ENCODE measurements around the gene RAB10. TPM values are rescaled to one million over a fixed set of nuclear protein-coding genes. Genes with fewer than 3 reads are reported as not detected.

The RAB10 gene
- total and polyA plus RNA-seq, 4 experiments from 2014 or later, result 67.8 to 108 (median 91.8) TPM

DNA sequence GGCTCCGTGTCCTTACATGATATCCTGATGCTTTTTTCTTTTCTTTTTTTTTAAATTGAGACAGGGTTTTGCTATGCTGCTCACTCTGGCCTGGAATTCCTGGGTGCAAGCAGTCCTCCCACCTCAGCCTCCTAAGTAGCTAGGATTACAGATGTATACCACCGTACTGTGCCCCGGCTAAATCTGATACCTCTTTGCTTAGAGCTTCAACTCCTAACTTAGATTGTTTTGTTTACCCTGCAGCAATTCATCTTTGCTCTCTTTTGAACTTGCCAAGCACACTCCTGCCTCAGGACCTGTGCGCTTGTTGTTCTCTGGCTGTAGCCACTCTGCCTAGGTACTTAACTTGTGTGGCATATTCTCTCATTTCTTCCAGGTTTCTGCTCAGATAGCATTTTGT lies 24.5 kb downstream of the RAB10 start:
- no peak overlapping the region for H3K4me3 ChIP-seq (ENCODE audit: low read length in 2 of 2)
- intact Hi-C loops (cut with micrococcal nuclease), result no loop called here
- peaks cover 38% of the 10 kb centered on the region for H3K4me1 ChIP-seq (ENCODE audit: insufficient read depth, low read length)
- no peaks in the 10 kb centered on the region for H3K36me3 ChIP-seq (ENCODE audit: insufficient read depth, low read length)
- no peaks in the 10 kb centered on the region for H3K27me3 ChIP-seq (ENCODE audit: insufficient read depth, low read length)
- DNase-seq, result no peak
- no peak overlapping the region for H3K27ac ChIP-seq (ENCODE audit: low read depth, low read length)
- H3K9me3 Mint-ChIP-seq, result no peaks in the 10 kb centered on the region
- H3K27ac Mint-ChIP-seq, result peak overlapping the region in 6 of 7 donors; percentile 11 to 91 (median 63)
- no peaks in the 10 kb centered on the region for H3K9me3 ChIP-seq (ENCODE audit: control insufficient read depth in 1 of 2, low read length in 2 of 2)
- ChIA-PET CTCF (ENCODE audit: partially characterized antibody) (no interaction called here), POLR2A (ENCODE audit: partially characterized antibody) (no interaction called here)
- peaks cover 7 to 27% of the 10 kb centered on the region in 2 donors for H3K36me3 Mint-ChIP-seq
- peaks cover 30 to 65% (median 41%) of the 10 kb centered on the region in 4 donors for H3K4me1 Mint-ChIP-seq
- no peak overlapping the region for H3K4me3 Mint-ChIP-seq
- no peaks in the 10 kb centered on the region for H3K27me3 Mint-ChIP-seq

DNA sequence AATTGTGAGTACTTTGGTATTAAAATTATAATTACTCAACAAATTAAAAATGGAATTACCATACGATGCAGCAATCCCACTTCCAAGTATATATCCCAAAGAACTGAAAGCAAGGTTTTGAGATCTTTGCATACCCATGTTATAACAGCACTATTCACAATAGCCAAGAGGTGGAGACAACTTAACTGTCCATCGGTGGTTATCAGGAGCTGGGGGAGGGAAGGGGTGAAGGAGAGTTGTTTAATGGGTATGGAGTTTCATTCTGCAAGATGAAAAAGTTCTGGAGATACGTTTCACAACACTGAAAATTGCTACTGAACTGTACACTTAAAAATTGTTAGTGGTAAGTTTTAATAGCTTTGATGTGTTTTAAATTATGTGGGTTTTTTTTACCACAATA lies 25.7 kb downstream of the RAB10 start:
- no peaks in the 10 kb centered on the region for H3K27me3 ChIP-seq (ENCODE audit: insufficient read depth, low read length)
- H3K4me3 Mint-ChIP-seq, result no peak overlapping the region
- CTCF ChIA-PET (ENCODE audit: partially characterized antibody), result interaction anchor here (1.6 to 2.3 kb wide), 3 partner anchors 11 to 29 kb away, joined by 5 to 6 read pairs (median 6); no protein-coding TSS in a partner anchor
- H3K9me3 Mint-ChIP-seq, result no peaks in the 10 kb centered on the region
- peaks cover 29 to 67% (median 38%) of the 10 kb centered on the region in 4 donors for H3K4me1 Mint-ChIP-seq
- no peaks in the 10 kb centered on the region for H3K27me3 Mint-ChIP-seq
- H3K36me3 ChIP-seq (ENCODE audit: insufficient read depth, low read length), result no peaks in the 10 kb centered on the region
- H3K36me3 Mint-ChIP-seq, result peaks cover 7 to 27% of the 10 kb centered on the region in 2 donors
- no peaks in the 10 kb centered on the region for H3K9me3 ChIP-seq (ENCODE audit: control insufficient read depth in 1 of 2, low read length in 2 of 2)
- H3K27ac ChIP-seq (ENCODE audit: low read depth, low read length), result no peak overlapping the region
- POLR2A ChIA-PET (ENCODE audit: partially characterized antibody), result no interaction called here
- no peak for DNase-seq
- peaks cover 31% of the 10 kb centered on the region for H3K4me1 ChIP-seq (ENCODE audit: insufficient read depth, low read length)
- intact Hi-C loops (cut with micrococcal nuclease), result no loop called here
- peak overlapping the region in 4 of 7 donors; percentile 11 to 47 (median 34) for H3K27ac Mint-ChIP-seq
- H3K4me3 ChIP-seq (ENCODE audit: low read length in 2 of 2), result no peak overlapping the region

DNA sequence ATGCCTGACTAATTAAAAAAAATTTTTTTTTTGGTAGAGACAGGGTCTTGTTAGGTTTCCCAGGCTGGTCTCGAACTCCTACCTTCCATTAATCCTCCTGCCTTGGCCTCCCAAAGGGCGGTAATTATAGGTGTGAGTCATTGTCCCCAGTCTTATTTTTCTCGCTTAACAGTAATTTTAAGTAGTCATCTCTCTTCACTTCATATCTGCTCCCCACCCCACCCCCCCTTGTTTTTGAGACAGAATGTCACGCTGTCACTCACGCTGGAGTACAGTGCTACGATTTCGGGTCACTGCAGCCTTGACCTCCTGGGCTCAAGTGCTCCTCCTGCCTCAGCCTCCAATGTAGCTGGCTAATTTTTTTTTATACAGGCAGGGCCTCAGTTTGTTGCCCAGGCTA lies 27.7 kb downstream of the RAB10 start:
- Histone ChIP-seq H3K4me1 (ENCODE audit: insufficient read depth, low read length) (peaks cover 21% of the 10 kb centered on the region), H3K9me3 (ENCODE audit: control insufficient read depth in 1 of 2, low read length in 2 of 2) (no peaks in the 10 kb centered on the region), H3K27me3 (ENCODE audit: insufficient read depth, low read length) (no peaks in the 10 kb centered on the region), H3K27ac (ENCODE audit: low read depth, low read length) (no peak overlapping the region), H3K36me3 (ENCODE audit: insufficient read depth, low read length) (no peaks in the 10 kb centered on the region), H3K4me3 (ENCODE audit: low read length in 2 of 2) (no peak overlapping the region)
- CTCF ChIA-PET (ENCODE audit: partially characterized antibody), result interaction anchor here (1.5 to 2.3 kb wide), 2 partner anchors 24 to 28 kb away, joined by 4 to 6 read pairs; partner anchors contain the start of gene RAB10
- Mint-ChIP-seq H3K4me1 (peaks cover 28 to 52% (median 37%) of the 10 kb centered on the region in 4 donors), H3K36me3 (peaks cover 10 to 27% of the 10 kb centered on the region in 2 donors), H3K27ac (peak overlapping the region in 1 of 7 donors; percentile 18), H3K4me3 (no peak overlapping the region), H3K27me3 (no peaks in the 10 kb centered on the region), H3K9me3 (no peaks in the 10 kb centered on the region)
- POLR2A ChIA-PET (ENCODE audit: partially characterized antibody), result no interaction called here
- intact Hi-C loops (cut with micrococcal nuclease), result no loop called here
- DNase-seq, result no peak

DNA sequence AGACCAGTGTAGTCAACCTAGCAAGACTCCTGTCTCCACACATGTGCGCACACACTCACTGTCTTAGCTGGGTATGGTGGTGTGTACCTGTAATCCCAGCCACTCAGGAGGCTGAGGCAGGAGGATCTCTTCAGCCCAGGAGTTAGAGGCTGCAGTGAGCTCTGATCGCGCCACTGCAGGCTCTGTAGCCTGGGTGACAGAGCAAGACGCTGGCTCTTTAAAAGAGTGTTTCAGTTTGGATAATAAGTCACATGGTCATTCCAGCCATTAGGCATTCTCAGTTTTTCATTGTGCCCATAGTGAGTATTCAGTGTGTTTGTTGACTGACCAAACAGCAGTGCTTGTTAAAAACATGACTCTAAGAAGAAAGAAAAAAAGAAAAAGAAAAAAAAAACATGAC lies 31.0 kb downstream of the RAB10 start:
- POLR2A ChIA-PET (ENCODE audit: partially characterized antibody), result interaction anchor here (2.3 kb wide), 1 partner anchor 31 kb away, joined by 7 read pairs; the partner anchor contains the start of gene RAB10
- Mint-ChIP-seq H3K4me1 (peaks cover 27 to 46% (median 33%) of the 10 kb centered on the region in 4 donors), H3K27me3 (no peaks in the 10 kb centered on the region), H3K36me3 (peaks cover 6 to 15% of the 10 kb centered on the region in 2 donors), H3K27ac (peak overlapping the region in 1 of 7 donors; percentile 42), H3K9me3 (peaks cover 0 to 2% (median 0%) of the 10 kb centered on the region in 8 donors), H3K4me3 (no peak overlapping the region)
- CTCF ChIA-PET (ENCODE audit: partially characterized antibody), result interaction anchor here (0.7 to 1.9 kb wide), 3 partner anchors 12 to 115 kb away, joined by 3 to 6 read pairs (median 3); no protein-coding TSS in a partner anchor
- Histone ChIP-seq H3K27me3 (ENCODE audit: insufficient read depth, low read length) (no peaks in the 10 kb centered on the region), H3K27ac (ENCODE audit: low read depth, low read length) (no peak overlapping the region), H3K9me3 (ENCODE audit: control insufficient read depth in 1 of 2, low read length in 2 of 2) (no peaks in the 10 kb centered on the region), H3K4me1 (ENCODE audit: insufficient read depth, low read length) (peaks cover 29% of the 10 kb centered on the region), H3K36me3 (ENCODE audit: insufficient read depth, low read length) (no peaks in the 10 kb centered on the region), H3K4me3 (ENCODE audit: low read length in 2 of 2) (no peak overlapping the region)
- intact Hi-C loops (cut with micrococcal nuclease), result no loop called here
- no peak for DNase-seq

DNA sequence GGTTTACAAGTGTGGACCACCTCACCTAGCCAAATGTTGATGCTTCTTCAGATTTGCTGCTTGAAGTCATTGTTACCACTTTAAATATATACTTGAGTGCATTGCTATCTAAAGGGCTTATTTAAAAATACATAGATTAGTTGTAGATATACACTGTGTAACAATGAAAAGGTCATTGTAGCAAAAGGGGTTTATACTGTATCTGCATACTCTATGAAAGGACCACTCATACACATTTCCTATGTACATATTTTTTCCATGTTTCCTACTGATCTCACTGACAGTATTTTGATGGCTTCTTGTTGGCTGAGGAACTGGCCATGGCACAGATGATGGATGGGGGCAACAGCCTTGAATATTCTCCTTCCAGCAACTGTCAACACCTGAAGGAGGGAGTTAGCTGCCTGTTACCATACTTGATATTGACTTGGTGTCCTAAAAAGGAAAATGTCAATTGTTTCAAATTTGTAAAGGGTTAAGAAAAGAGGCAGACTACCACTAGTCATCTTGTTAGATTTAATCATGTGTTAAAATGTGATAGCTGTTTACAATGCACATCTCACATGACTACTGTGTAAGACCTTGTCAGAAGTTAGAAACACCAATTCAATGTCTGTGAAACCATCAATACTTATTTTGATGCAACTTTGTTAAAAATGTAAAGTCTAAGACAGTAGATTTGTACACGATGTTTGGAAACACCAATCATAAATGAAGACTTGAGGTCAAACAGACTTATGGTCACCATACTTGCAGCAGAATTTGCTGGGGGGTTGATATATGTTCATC lies 33.5 kb downstream of the RAB10 start:
- peaks cover 42% of the 10 kb centered on the region for H3K4me1 ChIP-seq (ENCODE audit: insufficient read depth, low read length)
- H3K9me3 ChIP-seq (ENCODE audit: control insufficient read depth in 1 of 2, low read length in 2 of 2), result no peaks in the 10 kb centered on the region
- CTCF ChIA-PET (ENCODE audit: partially characterized antibody), result interaction anchor here (1.7 kb wide), 1 partner anchor 76 kb away, joined by 4 read pairs; no protein-coding TSS in a partner anchor
- intact Hi-C loops (cut with micrococcal nuclease), result no loop called here
- H3K4me1 Mint-ChIP-seq, result peaks cover 32 to 46% (median 40%) of the 10 kb centered on the region in 4 donors
- H3K27ac ChIP-seq (ENCODE audit: low read depth, low read length), result no peak overlapping the region
- no peak overlapping the region for H3K4me3 ChIP-seq (ENCODE audit: low read length in 2 of 2)
- H3K27me3 Mint-ChIP-seq, result no peaks in the 10 kb centered on the region
- H3K4me3 Mint-ChIP-seq, result peak overlapping the region in 4 of 8 donors; percentile 18 to 91 (median 62)
- DNase-seq, result no peak
- H3K36me3 Mint-ChIP-seq, result peaks cover 4 to 6% of the 10 kb centered on the region in 2 donors
- POLR2A ChIA-PET (ENCODE audit: partially characterized antibody), result interaction anchor here (0.6 to 1.4 kb wide), 2 partner anchors 12 to 94 kb away, joined by 3 read pairs; no protein-coding TSS in a partner anchor
- H3K9me3 Mint-ChIP-seq, result peaks cover 0 to 2% (median 0%) of the 10 kb centered on the region in 8 donors
- no peaks in the 10 kb centered on the region for H3K27me3 ChIP-seq (ENCODE audit: insufficient read depth, low read length)
- H3K36me3 ChIP-seq (ENCODE audit: insufficient read depth, low read length), result no peaks in the 10 kb centered on the region
- peak overlapping the region in 5 of 7 donors; percentile 11 to 87 (median 62) for H3K27ac Mint-ChIP-seq

DNA sequence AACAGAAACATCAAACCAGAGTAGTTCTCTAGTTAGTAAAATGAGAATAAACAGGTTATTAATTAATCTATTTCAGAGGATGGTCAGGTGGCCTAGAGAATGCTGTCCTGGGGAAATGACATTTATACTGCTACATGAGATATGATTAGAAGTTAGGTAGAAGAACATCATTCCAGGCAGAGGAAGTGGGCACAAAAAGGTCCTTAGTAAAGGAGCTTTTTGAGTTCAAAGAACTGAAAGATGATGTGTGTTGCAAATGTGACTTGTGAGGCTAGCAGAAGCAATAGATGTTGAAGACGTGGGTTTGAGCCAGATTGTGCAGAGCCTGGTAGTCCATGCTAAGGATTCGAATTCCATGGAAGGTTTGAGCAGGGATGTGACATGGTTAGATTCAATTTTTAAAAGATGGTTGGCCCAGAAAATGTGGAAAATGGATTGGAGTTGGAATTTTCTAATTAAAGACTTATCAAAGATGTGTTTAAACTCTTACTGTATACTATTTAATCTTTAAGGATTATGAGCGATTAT lies 34.2 kb downstream of the RAB10 start:
- no peaks in the 10 kb centered on the region for H3K27me3 ChIP-seq (ENCODE audit: insufficient read depth, low read length)
- Mint-ChIP-seq H3K4me3 (peak overlapping the region in 7 of 8 donors; percentile 18 to 91 (median 51)), H3K36me3 (peaks cover 4 to 6% of the 10 kb centered on the region in 2 donors), H3K27ac (peak overlapping the region; percentile 44 to 93 (median 85)), H3K9me3 (peaks cover 0 to 2% (median 0%) of the 10 kb centered on the region in 8 donors), H3K4me1 (peaks cover 34 to 53% (median 45%) of the 10 kb centered on the region in 4 donors), H3K27me3 (no peaks in the 10 kb centered on the region)
- H3K36me3 ChIP-seq (ENCODE audit: insufficient read depth, low read length), result no peaks in the 10 kb centered on the region
- no peaks in the 10 kb centered on the region for H3K9me3 ChIP-seq (ENCODE audit: control insufficient read depth in 1 of 2, low read length in 2 of 2)
- intact Hi-C loops (cut with micrococcal nuclease), result loop anchor here (1.0 kb wide), 1 partner anchor 34 kb away; the partner anchor contains the start of gene RAB10
- peaks cover 45% of the 10 kb centered on the region for H3K4me1 ChIP-seq (ENCODE audit: insufficient read depth, low read length)
- no peak overlapping the region for H3K27ac ChIP-seq (ENCODE audit: low read depth, low read length)
- POLR2A ChIA-PET (ENCODE audit: partially characterized antibody), result interaction anchor here (0.6 to 1.9 kb wide), 8 partner anchors 11 to 116 kb away, joined by 3 to 16 read pairs (median 3); partner anchors contain the start of genes KIF3C and RAB10
- no peak overlapping the region for H3K4me3 ChIP-seq (ENCODE audit: low read length in 2 of 2)
- CTCF ChIA-PET (ENCODE audit: partially characterized antibody), result interaction anchor here (0.9 to 1.7 kb wide), 4 partner anchors 19 to 117 kb away, joined by 3 to 11 read pairs (median 4); no protein-coding TSS in a partner anchor
- no peak for DNase-seq
